Endodermal cell (in vitro differentiated cells): ENCODE data around the gene TPP1. TPM values are rescaled to one million over a fixed set of nuclear protein-coding genes. Genes with fewer than 3 reads are reported as not detected.

Experiments
- DNase-seq: peaks from one replicate; pipeline ENCODE4 v3.0.0-alpha.2; 2017
- H3K27ac ChIP-seq: 2 replicates; pipeline ENCODE4 v1.5.1; 2013; ENCODE audit warnings: mild to moderate bottlenecking, low read depth, low read length, moderate library complexity
- H3K27me3 ChIP-seq: 2 replicates; pipeline ENCODE4 v1.6.1; 2013; ENCODE audit warnings: mild to moderate bottlenecking, low read length, moderate library complexity; ENCODE audit not compliant: insufficient read depth, control insufficient read depth, poor library complexity, severe bottlenecking
- H3K36me3 ChIP-seq: 2 replicates; pipeline ENCODE4 v1.7.0; 2013; ENCODE audit warnings: mild to moderate bottlenecking, low read length, moderate library complexity; ENCODE audit not compliant: control insufficient read depth, insufficient read depth
- H3K4me1 ChIP-seq: one replicate; pipeline ENCODE4 v1.7.0; 2013; ENCODE audit warnings: low read length; ENCODE audit not compliant: control insufficient read depth, insufficient read depth
- H3K4me3 ChIP-seq: 2 replicates; pipeline ENCODE4 v1.5.1; 2013; ENCODE audit warnings: mild to moderate bottlenecking, low read length, moderate library complexity
- H3K9ac ChIP-seq: 2 replicates; pipeline ENCODE4 v1.6.1; 2013; ENCODE audit warnings: mild to moderate bottlenecking, low read length, moderate library complexity; ENCODE audit not compliant: poor library complexity, severe bottlenecking; ENCODE audit errors: extremely low read depth
- H3K9me3 ChIP-seq: 2 replicates; pipeline ENCODE4 v1.6.1; 2013; ENCODE audit warnings: mild to moderate bottlenecking, low read length, moderate library complexity; ENCODE audit not compliant: control insufficient read depth
- H3K27ac Mint-ChIP-seq: 2 replicates; pipeline ENCODE4 v1.8.0; 2020; ENCODE audit warnings: mixed read lengths
- H3K27me3 Mint-ChIP-seq: 2 replicates; pipeline ENCODE4 v1.8.0; 2021; ENCODE audit warnings: mild to moderate bottlenecking, mixed read lengths; ENCODE audit not compliant: insufficient read depth
- H3K36me3 Mint-ChIP-seq: 2 replicates; pipeline ENCODE4 v1.8.0; 2020; ENCODE audit warnings: low read depth, mixed read lengths
- H3K4me1 Mint-ChIP-seq: 2 replicates; pipeline ENCODE4 v1.8.0; 2020; ENCODE audit warnings: mixed read lengths
- H3K4me3 Mint-ChIP-seq: 2 replicates; pipeline ENCODE4 v1.8.0; 2020; ENCODE audit warnings: mild to moderate bottlenecking, moderate library complexity, mixed read lengths
- H3K9me3 Mint-ChIP-seq: 2 replicates; pipeline ENCODE4 v1.8.0; 2020; ENCODE audit warnings: mild to moderate bottlenecking, mixed read lengths
- CTCF ChIP-seq: fragments of 200-600 bp; sonication (generic); conservative IDR thresholded peaks from 2 replicates; pipeline ENCODE4 v1.5.0; 2021; ENCODE audit warnings: antibody characterized with exemption, mild to moderate bottlenecking
- WGBS, 2 experiments: methylation state at CpG; one replicate each; pipeline versions ENCODE4 v1.1.5 to v1.1.7; 2013; ENCODE audit warnings: missing lambda C conversion rate in 2 of 2, mixed read lengths in 1 of 2; ENCODE audit not compliant: insufficient coverage in 1 of 2, insufficient read length in 1 of 2; 5-methylcytosine and 5-hydroxymethylcytosine counted together
- total RNA-seq, 2 donors: library from RNA; stranded (reverse); fragmentation: NEBNext Ultra II Directional in 1 of 2; extraction: Animal tissue kit (Norgen Biotek cat#: 25700) in 1 of 2; gene quantifications; 2 replicates in 1 of 2; 3 replicates in 1 of 2; pipeline ENCODE4 v1.2.1, GENCODE V29; 2021

The TPP1 gene
- total RNA-seq, 2 donors from 2014 or later = 68.3 to 71.0 TPM

- TF ChIP-seq CTCF = no peak
- no peak overlapping the region for H3K4me3 ChIP-seq
- no peaks in the 10 kb centered on the region for H3K9me3 Mint-ChIP-seq
Measured at GRCh38 chr11:6660712-6661111, 41.5 kb upstream of the TPP1 start.

GRCh38 chr11:6658647-6659046 is 39.4 kb upstream of the TPP1 start:
- Mint-ChIP-seq H3K27ac (no peak overlapping the region), H3K4me3 (no peak overlapping the region), H3K9me3 (no peaks in the 10 kb centered on the region), H3K36me3 (no peaks in the 10 kb centered on the region), H3K4me1 (no peaks in the 10 kb centered on the region), H3K27me3 (peaks cover 20% of the 10 kb centered on the region)
- Histone ChIP-seq H3K4me3 (no peak overlapping the region), H3K27me3 (peaks cover 17% of the 10 kb centered on the region), H3K9me3 (no peaks in the 10 kb centered on the region), H3K36me3 (no peaks in the 10 kb centered on the region), H3K27ac (no peak overlapping the region), H3K9ac (no peak overlapping the region), H3K4me1 (no peaks in the 10 kb centered on the region)
- no peak for TF ChIP-seq CTCF
- DNase-seq = no peak

More at GRCh38 chr11:6660712-6661111, 41.5 kb upstream of the TPP1 start:
- Histone ChIP-seq H3K4me1 (no peaks in the 10 kb centered on the region), H3K9me3 (no peaks in the 10 kb centered on the region), H3K9ac (no peak overlapping the region), H3K36me3 (no peaks in the 10 kb centered on the region), H3K27me3 (peaks cover 17% of the 10 kb centered on the region), H3K27ac (no peak overlapping the region)
- Mint-ChIP-seq H3K4me3 (no peak overlapping the region), H3K27ac (no peak overlapping the region), H3K36me3 (no peaks in the 10 kb centered on the region), H3K4me1 (no peaks in the 10 kb centered on the region), H3K27me3 (peaks cover 22% of the 10 kb centered on the region)
- WGBS, 2 experiments = 95 to 100% methylated on average over 1 to 2 of the region's 3 CpGs
- no peak for DNase-seq

GRCh38 chr11:6657346-6657745 is 38.1 kb upstream of the TPP1 start:
- no peak overlapping the region for H3K9ac ChIP-seq
- no CpG with 5 or more reads among the region's 1 CpG for WGBS, 2 experiments
- Mint-ChIP-seq H3K36me3 (no peaks in the 10 kb centered on the region), H3K4me1 (no peaks in the 10 kb centered on the region), H3K27me3 (peaks cover 19% of the 10 kb centered on the region), H3K4me3 (peak overlapping the region; percentile 60), H3K9me3 (no peaks in the 10 kb centered on the region), H3K27ac (no peak overlapping the region)
- H3K27ac ChIP-seq = no peak overlapping the region
- H3K9me3 ChIP-seq = no peaks in the 10 kb centered on the region
- no peak for DNase-seq
- H3K27me3 ChIP-seq = peaks cover 17% of the 10 kb centered on the region
- TF ChIP-seq CTCF = no peak
- H3K36me3 ChIP-seq = no peaks in the 10 kb centered on the region
- no peaks in the 10 kb centered on the region for H3K4me1 ChIP-seq
- no peak overlapping the region for H3K4me3 ChIP-seq
